OCI-M1 (cell line): ENCODE results near the gene IFFO2.

Experiments
- DNase-seq: peaks from one replicate; lab custom pipeline; 2025; lab: John Stamatoyannopoulos, UW

Gene IFFO2

DNA sequence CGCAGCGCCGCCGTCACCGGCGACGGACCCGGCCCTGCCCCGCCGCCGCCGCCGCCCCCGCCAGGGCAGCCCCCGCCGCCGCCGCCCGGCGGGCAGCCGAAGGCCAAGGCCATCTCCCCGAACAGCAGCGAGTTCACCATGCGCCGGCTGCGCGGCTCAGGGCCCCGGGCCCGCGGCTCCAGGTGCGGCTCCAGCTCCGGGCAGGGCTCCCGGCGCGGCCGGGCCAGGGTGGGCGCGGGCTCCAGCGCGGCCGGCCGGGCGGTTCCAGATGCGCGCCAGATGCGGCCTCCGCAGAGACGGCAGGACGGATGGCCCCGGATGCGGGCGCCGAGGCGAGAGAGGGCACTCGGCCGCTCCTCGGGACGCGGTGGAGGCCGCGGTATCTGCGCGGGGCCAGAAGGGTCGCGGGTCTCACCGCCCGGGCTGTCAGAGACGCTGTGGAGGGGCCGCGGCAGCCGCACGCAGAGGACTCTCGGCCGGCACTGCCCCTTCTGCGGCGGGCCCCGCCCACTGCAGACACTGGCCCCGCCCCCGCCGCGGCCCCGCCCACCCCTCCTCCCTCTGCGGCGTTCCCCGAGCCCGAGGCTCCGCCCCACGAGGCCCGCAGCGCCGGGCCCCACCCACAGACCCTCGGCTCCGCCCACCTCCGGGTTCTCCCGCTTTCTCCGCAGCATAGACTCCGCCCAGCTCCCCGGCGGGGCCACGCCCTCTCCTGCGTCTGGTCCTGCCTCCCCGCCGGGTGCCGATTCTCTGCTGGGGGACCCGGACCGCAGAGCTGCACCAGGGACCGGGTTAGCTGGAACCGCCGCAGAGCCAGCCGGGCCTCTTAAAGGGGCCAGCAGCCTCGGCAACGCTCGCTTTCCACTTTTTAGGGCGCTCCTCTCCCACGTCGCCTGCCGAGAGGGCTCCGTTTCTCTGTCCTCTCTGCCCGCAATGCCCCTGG is at the start of gene IFFO2:
Gene IFFO2, minus strand, starts transcription at position 484 of the 943 bp plus-strand sequence. Its CDS starts 344 bp downstream, at position 140.
- DNase-seq = peak; percentile 94

DNA sequence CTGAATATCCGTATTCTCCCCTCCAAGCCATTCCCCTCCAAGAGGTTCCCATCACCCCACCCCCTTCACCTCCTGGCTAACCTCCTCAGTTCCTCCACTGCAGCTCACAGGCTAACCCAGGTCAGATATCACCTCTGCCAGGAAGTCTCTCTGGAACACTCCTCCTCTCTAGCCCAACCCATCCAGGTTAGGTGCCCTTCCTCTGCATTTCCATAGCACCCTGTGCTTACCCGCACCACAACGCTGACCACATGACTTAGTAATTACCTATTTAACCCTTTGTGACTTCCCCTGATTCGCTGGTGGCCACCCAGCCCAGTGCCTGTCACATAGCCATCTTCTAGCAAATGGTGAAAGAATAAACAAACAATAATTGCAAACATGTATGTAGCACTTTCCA is 49.5 kb upstream of the IFFO2 start:
- no peak for DNase-seq

DNA sequence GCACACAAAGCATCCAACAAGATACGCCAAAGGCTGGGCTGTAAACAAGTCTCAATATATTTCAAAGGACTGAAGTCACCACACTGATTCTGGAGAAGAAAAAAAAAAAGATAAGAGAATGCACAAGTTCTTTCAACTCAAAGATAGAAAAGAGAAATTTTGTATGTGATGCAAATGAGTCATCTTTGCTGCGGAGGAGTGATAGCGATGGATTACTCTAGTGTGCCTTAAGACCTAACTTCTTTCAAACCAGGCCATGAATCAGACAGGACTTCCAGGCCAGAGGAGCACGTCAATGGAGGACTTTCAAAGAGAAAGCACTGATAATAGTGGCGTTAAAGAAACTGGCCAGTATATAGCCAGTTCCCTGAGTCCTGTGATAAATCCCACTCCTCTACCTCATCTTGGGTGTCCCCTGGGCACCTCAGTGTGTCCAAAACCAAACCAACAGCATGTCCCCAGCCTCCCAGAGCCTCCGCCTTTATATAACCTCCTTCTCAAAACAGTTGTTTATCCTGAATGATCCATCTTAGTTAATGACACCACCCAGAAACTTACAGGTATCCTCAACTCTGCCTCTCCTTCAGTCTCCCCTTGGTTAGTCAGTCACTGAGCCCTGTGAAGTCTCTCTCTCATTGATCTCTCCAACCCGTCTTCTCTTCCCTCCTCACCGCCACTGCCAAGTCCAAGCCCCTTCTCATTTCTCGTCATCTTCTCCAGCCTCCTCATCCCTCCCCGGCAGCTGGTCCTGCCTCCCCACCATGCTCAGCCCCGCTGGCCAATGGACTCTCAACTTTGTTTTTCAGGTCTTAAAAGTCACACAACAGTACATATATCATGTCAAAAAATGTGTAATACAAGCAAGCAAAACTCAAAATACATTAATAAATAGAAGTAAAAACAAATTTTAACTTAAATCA is 47.2 kb upstream of the IFFO2 start:
- peak; percentile 64 for DNase-seq

DNA sequence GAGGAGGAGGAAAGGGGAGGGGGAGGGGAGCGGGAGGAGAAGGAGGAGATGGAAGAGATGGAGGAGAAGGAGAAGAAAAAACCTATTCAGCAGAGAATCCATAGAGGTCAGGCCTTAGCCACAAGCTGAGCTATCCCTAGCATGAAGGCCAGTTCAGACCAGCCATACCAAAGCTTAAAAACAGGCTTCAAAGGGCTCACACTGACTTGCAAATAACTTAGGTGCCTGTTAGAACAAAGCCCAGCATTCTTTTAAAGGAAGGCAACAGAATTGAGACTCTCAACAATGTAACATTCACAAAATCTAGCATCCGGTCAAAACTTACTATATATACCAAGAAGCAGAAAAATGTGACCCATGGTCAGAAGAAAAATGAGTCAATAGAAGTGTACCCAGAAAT is 43.6 kb upstream of the IFFO2 start:
- no peak for DNase-seq

DNA sequence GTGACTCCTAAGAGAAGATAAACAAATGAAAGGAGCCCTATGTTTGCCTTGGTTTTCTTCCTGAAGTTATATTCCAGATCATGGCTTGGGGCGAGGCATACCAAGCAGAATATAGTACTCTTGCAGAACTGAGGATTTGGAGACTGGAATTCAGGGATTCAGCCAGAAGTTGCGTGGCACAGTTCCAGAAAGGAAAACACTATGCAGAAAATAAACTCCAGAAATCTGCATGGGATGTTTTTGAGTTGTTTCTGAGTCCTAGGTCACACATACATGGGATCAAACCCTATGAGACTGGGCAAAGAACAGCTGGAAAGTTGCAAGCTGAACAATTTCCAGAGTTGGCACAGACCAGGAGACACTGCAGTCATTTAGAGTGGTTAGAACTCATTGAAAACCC is 42.9 kb upstream of the IFFO2 start:
- no peak for DNase-seq

DNA sequence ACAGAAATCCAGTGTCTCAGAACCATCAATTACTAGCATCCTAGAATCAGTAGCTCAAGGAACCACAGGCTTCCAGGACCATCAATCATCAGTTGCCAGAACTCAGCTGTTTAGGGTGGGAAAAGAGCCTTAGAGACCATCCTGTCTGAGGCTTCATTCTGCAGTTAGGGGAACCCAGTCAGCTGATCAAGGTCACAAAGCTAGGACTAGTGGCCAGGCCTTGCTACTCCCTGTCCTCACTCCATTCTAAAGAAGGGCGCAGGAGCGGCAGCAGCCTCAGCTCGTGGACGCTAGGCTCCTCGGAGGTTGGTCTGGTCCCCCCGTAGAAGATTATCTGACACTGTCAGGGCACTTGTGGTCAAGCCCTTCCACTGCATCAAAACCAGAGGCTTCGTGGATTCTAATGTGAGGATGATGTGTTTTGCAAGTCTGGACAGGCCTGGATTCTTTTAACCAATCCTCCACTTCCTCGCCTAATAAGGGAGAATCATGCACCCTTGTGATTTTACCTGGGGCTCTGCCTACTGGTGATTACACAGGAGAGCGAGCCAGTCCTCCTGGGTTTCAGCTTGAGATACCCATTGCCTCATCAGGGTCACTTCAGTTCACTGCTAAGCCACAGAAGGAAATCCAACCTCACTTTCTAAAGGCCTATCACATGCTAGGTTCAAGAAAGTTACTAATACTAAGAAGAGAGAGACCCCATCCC is 41.7 kb upstream of the IFFO2 start:
- peak; percentile 23 for DNase-seq

DNA sequence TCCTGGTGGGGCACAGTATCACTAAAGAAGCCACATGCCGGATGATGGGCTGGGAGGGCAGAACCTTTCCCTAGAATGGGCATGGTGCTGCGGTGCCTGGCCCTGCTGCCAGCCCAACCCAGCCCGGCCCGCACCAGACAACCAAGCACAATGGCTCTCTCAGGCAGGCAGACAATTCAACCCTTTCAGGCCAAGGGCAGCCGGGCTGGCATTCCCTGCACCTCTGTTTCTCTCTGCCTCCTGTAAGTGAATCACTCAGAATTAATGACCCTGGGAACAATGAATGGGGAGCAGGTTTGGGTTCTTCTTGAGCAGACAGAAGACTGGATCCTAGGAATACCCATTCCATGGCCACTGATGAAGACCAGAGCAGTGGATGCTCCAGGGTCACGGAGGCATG is 41.0 kb upstream of the IFFO2 start:
- DNase-seq = no peak

DNA sequence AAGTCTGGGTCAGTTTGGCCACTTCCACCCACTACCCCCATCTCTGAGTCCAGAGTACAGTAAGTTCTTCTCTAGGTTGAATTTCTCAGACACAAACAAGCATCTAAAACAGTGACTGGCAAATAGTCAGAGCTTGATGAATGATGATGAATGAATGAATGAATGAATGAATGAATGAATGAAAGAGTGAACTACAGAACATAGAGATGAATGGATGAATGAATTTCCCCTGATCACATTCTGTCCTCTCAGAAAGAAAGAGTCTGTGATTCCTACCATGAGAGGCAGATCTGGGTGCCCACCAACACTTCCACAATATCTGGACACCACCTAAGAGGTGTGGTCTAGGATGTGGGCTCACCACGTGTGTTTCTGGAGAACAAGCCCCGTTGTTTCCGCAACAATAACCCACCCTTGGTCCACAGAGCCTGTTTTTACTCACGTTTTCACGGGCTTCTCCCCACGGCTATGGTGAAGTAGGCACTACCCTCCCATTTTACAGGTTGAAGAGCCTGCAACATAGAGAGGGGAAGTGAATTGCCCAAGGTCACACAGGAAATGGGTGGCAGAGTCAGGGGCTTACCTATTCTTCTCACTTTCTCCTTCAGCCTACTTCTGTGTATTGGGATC is 40.2 kb upstream of the IFFO2 start:
- DNase-seq = no peak

DNA sequence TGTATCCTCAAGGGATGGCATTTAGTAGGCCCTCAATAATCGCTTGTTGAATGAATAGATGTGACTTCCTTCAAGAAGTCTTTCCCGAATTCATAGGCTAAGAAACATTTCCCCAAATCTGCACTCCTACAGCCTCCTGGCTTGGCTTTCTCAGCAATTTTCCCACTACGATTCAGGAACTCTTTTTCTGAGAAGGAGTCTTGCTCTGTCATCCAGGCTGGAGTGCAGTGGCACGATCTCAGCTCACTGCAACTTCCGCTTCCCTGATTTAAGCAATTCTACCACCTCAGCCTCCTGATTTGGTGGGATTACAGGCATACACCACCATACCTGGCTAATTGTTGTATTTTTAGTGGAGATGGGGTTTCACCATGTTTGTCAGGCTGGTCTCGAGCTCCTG is 37.9 kb upstream of the IFFO2 start:
- no peak for DNase-seq

DNA sequence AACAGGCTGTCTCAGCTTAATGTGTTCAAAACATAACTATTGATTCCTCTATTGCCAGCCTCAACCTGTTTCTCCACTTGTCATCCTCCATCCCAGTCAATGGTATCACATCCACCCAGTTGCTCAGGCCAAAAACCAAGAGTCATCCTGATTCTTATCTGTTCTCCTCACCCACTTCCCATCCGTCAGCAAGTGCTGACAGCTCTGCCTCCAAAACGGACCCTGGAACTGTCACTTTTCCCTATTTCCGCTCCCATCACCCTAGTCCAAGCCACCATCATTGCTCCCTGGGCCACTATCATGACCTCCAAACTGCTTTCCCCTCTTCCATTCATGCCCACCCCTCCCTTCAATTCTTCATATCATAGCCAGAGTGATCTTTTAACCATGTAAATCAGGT is 36.2 kb upstream of the IFFO2 start:
- DNase-seq = no peak

DNA sequence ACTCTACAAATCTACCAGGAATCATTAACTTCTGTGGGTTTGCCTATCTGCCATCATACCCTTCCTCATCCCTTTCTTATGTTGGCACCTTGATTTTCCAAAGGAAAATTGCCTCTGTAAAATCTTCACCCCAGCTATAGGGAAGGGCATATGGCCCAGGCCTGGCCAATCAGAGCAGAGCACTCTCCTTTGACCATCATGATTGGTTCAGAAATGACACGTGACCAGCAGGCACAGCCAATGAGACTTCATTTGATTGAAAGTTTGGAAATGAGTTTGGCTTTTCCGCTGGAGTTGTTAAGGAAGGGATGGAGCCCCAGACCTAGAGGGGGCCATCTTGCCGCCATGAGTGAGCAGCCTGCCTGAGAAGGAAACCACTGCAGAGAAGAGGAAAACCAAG is 35.1 kb upstream of the IFFO2 start:
- no peak for DNase-seq

DNA sequence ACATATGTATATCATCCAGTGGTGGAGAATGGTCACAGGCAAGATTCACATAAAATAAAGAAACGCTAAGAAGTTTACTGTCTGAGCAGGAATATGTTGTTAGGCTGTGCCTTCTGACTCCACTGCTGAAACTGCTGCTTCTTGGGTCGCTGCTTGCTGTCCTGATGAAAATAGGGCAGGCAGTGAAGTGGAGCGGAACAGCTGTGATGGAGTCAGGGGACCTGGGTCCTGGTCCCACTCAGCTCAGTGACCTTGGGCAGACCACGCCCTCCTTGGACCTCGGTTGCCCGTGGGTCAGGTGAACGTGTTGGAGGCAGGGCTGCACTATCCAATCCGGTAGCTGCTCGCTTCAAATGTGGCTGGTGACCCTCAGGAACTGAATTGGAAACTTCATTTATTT is 33.4 kb upstream of the IFFO2 start:
- DNase-seq = no peak

DNA sequence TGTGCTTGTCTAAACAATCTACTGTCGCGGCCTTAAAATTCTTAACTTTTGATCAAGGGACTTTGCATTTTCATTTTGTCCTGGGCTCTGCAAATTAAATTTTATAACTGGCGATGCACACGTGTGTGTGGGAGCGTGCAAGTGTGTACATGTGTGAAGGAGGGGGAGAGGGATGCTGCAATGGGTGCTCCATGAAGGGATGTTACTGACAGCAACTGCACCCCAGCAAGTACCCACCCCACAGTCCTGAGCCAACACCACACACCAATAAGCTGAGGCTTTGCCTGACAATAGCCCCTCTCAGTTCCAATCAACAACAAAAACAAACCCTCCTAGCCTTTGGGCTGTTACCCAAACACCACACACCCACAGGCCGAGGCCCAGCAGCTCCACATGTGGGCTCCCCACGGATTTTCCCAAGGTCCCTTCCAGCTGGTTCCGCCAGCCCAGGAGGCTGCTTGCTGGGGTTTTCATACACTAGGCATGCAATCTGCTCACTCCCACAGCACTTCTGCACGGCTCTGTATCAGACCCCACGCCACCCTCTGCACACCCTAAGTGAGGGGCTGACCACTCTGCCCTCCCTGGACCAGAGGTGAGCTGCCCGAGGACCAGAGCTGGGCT is 32.8 kb upstream of the IFFO2 start:
- DNase-seq = no peak

DNA sequence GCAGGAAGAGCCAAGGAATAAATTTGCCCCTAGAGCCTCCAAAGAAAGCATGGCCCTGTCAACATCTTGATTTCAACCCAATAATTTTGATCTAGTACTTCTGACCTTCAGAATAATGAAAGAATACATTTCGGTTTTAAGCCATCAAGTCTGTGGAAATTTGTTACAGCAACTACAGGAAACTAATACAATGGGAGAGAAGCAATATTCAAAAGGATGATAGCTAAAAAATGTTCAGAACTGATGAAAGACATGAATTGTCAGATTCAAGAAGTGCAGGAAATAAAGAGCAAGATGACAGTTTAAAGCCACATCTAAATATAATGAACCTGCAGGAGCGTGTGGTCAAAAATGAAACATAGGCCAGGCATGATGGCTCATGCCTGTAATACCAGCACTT is 24.8 kb upstream of the IFFO2 start:
- no peak for DNase-seq

DNA sequence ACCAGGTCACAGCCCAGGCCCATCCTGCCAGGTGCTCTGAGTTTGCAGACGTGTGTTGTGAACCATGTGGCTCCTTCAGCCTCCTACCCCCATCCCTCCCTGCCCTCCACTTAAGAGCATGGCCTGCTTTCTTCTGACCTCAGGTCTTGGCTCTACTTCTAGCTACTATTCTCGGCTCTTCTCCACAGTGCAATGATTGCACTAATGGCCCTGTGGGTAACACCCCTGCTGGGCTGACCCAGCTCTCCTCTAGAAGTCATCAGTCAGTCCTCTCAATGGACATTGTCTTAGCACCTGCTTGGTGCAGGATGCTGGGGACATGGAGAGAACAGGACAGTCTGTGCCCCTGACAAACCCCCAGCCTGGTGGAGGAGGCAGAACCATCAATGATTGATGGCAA is 22.2 kb upstream of the IFFO2 start:
- no peak for DNase-seq

DNA sequence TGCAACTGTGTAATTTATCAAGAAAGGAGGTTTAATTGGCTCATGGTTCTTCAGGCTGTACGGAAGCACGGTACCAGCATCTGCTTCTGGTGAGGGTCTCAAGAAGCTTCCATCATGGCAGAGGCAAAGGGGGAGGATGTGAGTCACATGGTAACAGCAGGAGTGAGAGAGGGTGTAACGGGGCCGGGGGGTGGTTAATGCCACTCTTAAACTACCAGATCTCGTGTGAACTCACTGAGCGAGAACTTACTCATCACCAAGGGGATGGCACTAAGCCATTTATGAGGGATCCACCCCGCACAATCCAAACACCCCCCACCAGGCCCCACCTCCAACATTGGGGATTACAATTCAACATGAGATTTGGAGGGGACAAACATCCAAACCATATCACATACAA is 21.0 kb upstream of the IFFO2 start:
- no peak for DNase-seq

DNA sequence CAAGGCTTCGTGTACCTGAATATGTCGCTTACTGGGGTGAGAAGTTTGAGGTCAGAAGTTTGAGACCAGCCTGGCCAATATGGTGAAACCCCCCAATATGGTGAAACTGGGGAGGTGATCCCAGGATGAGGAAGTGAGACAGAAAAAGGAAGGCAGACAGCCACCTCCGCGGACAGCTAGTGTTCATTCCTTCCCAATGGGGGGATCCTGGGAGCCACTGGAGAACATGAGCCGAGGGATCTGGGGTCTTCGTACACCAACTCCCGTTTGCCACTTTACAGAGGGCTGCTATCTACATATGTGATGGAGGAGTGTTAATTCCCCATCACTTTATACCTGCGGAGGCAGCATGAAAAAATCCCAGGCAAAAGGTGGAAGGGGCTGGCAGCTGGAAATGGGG is 19.6 kb upstream of the IFFO2 start:
- DNase-seq = no peak

DNA sequence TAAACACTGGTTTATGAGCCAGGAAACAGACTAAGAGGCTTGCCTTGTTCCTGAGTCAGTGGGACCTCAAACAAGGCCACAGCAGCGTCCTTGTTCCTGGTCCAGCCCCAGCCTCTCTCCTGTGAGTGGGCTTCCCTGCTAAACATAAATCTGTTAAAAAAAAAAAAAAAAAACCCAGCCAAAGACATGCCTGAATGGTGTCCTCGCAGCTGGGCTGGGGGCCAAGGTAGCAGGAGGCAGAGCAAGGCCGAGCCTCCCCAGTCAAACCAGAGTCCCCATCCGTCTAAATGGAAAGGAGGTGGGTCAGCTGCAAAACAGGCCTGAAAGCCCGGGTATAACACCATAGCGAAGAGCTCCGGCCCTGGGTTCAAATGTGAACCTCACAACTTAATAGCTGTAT is 18.1 kb upstream of the IFFO2 start:
- DNase-seq = no peak

DNA sequence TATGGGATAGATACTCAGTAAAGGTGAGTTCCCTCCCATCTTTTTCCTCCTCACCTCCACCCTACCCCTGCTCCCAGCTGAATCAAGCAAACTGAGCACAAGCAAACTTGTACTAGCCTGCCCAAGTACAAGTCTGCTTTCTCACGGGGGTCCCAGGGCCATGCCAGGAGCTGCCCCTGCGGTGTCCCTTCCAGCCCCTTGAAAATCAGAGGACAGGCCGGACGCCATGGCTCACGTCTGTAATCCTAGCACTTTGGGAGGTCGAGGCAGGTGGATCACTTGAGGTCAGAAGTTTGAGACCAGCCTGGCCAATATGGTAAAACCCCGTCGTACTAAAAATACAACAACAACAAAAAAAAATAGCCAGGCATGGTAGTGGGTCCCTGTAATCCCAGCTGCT is 17.5 kb upstream of the IFFO2 start:
- DNase-seq = no peak

DNA sequence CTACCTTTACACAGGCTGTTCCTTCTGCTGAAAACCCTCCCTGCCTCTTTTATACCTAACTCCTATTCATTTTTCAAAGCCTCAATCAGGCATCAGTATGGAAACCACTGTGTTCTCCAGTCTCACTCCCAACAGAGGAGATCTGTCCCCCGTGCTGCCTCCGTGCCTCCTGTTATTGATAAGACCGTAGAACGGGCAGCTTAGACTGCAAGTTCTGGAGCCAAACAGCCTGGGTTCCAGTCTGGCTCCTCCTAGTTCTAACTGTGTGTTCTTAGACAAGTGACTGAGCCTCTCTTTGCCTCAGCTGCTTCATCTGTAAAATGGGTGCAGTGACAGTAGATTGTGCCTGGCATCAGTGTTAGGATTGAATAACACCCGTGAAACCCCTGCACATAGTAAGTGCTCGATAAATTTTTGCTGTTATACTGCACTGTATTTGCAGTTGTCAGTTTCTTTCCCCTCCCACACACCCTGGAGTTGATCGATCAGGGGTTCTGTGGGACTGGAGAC is 17.0 kb upstream of the IFFO2 start:
- DNase-seq = no peak

DNA sequence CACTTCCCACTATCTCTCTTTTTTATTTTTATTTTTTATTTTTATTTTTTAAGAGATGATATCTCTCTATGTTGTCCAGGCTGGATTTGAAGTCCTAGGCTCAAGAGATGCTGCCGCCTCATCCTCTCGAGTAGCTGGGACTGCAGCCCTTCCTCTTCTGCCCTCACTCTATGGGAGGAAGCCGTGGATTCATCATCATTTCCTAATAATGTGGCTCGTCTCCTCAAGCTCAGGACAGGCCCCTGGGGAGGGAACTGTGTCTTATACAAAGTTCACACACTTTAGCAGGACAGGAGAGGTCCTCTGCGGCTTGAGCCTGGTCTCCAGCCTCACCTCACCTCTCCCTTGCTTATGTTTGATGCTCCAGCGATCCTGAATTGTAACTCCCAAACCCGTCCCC is 16.5 kb upstream of the IFFO2 start:
- DNase-seq = no peak
